HG03045 (cell line): ENCODE data around the gene IBTK.
A peak's percentile ranks its signal among the peaks of the same experiment; 100 is the strongest.
"Not testable (repeated sequence)": the region's sequence is repeated elsewhere in the genome, so short reads cannot be mapped to it uniquely, and the experiment has no call there.

Source experiments
- ATAC-seq: cut with Tn5 transposase; IDR thresholded peaks from one replicate; pipeline ENCODE4 v1.9.1; 2021; ENCODE audit warnings: mild to moderate bottlenecking, moderate library complexity; ENCODE audit not compliant: unreplicated experiment

Gene IBTK

GRCh38 chr6:82182756-82183155 is 64.8 kb downstream of the IBTK start:
- ATAC-seq: no peak

GRCh38 chr6:82179415-82179814 is 68.1 kb downstream of the IBTK start:
- no peak for ATAC-seq

GRCh38 chr6:82178759-82179112 is 68.8 kb downstream of the IBTK start:
- ATAC-seq: no peak

- ATAC-seq: no peak
Measured at GRCh38 chr6:82178077-82178758, 69.3 kb downstream of the IBTK start.

GRCh38 chr6:82176616-82177015 is 70.9 kb downstream of the IBTK start:
- ATAC-seq: no peak

GRCh38 chr6:82172594-82172993 is 75.0 kb downstream of the IBTK start:
- no peak for ATAC-seq

GRCh38 chr6:82169138-82169876 is 78.2 kb downstream of the IBTK start:
- no peak for ATAC-seq

- no peak for ATAC-seq
Measured at GRCh38 chr6:82166493-82166892, 81.1 kb downstream of the IBTK start.

GRCh38 chr6:82160255-82160990 is 87.1 kb downstream of the IBTK start:
- no peak for ATAC-seq

- ATAC-seq: not testable (repeated sequence)
Measured at GRCh38 chr6:82152786-82153185, 94.8 kb downstream of the IBTK start.

- not testable (repeated sequence) for ATAC-seq
Measured at GRCh38 chr6:82151147-82151546, 96.4 kb downstream of the IBTK start.

- no peak for ATAC-seq
Measured at GRCh38 chr6:82145926-82146452, 101.6 kb downstream of the IBTK start.

GRCh38 chr6:82144852-82145340 is 102.6 kb downstream of the IBTK start:
- ATAC-seq: no peak

- ATAC-seq: peak; percentile 87
Measured at GRCh38 chr6:82144007-82144851, 103.3 kb downstream of the IBTK start.

- ATAC-seq: no peak
Measured at GRCh38 chr6:82143041-82143481, 104.5 kb downstream of the IBTK start.

- no peak for ATAC-seq
Measured at GRCh38 chr6:82142524-82142923, 105.0 kb downstream of the IBTK start.

- no peak for ATAC-seq
Measured at GRCh38 chr6:82138075-82138791, 109.3 kb downstream of the IBTK start.

- ATAC-seq: no peak
Measured at GRCh38 chr6:82131441-82131840, 116.1 kb downstream of the IBTK start.

- ATAC-seq: no peak
Measured at GRCh38 chr6:82129797-82130196, 117.7 kb downstream of the IBTK start.

- not testable (repeated sequence) for ATAC-seq
Measured at GRCh38 chr6:82128973-82129372, 118.6 kb downstream of the IBTK start.
